HG03108 (cell line): ENCODE data around the gene DMWD.
A peak's percentile ranks its signal among the peaks of the same experiment; 100 is the strongest.

Experiments
- ATAC-seq: cut with Tn5 transposase; IDR thresholded peaks from one replicate; pipeline ENCODE4 v1.9.1; 2021; ENCODE audit warnings: moderate library complexity; ENCODE audit not compliant: unreplicated experiment

The DMWD gene, protein sequence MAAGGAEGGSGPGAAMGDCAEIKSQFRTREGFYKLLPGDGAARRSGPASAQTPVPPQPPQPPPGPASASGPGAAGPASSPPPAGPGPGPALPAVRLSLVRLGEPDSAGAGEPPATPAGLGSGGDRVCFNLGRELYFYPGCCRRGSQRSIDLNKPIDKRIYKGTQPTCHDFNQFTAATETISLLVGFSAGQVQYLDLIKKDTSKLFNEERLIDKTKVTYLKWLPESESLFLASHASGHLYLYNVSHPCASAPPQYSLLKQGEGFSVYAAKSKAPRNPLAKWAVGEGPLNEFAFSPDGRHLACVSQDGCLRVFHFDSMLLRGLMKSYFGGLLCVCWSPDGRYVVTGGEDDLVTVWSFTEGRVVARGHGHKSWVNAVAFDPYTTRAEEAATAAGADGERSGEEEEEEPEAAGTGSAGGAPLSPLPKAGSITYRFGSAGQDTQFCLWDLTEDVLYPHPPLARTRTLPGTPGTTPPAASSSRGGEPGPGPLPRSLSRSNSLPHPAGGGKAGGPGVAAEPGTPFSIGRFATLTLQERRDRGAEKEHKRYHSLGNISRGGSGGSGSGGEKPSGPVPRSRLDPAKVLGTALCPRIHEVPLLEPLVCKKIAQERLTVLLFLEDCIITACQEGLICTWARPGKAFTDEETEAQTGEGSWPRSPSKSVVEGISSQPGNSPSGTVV

DNA sequence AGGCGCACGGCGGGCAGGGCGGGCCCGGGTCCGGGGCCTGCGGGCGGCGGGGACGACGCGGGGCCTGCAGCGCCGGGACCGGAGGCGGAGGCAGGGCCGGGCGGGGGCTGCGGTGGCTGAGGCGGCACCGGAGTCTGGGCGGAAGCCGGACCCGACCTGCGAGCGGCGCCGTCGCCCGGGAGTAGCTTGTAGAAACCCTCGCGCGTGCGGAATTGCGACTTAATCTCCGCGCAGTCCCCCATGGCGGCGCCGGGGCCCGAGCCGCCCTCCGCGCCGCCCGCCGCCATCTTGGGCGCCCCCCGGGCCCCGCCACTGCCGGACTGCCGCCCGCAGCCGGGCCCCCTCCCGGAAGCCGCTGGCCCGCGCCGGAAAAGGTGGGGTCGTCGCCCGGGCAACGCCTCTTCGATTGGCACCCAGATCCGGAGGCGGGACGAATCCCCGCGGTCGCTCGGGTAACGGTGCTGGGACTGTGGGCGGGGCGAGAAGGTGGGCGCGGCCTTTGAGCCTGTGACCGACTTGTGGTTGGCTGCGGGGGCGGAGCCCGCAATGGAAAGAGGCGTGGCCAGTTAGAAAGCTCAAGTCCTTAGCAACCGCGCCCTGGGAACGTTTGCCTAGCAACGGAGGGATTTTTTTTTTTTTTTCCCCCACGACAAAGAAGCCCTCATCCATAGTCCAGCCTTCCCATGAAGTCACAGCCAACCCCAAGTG is at the start of gene DMWD:
TSS of gene DMWD (minus strand) at position 376 of the 708 bp plus-strand sequence. CDS start at position 287, 89 bp downstream.
- ATAC-seq: peak; percentile 93

DNA sequence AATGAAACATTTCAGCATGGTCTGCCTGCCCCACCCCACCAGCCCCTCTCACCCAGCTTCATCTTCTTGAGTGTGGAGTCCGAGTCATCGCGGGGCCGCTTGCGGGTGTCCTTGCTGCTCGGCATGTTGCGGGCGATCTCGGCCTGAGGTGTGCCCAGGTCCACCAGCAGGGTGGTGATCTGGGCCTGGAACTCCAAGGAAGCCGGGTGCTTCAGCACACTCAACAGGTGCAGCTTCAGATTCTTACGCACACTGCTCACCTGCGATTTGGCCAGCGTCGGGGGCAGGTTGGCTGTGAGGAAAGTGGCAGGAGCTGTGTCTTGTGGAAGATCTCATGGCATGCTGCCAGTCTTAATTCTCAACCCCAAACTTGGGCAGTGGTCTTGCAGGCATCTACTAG is 49.6 kb upstream of the DMWD start:
- ATAC-seq: no peak

DNA sequence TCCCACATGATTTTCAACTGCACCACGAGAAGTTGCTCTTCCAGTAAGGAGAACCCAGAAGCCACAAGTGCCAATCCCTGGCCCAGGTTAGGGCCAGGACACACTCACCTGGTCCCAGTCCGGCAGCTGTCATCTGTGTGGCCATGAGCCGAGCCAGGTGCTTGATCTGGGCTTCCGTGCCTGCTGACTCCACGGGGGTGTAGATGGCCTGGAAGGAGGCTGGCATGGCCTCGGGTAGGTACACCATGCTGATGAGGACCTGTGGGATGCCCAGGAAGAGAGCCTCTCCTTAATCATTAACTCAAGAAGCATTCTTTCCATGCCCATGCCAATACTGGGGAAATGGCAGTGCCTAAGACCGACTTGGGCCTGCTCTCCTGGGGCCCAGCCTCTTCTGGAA is 42.3 kb upstream of the DMWD start:
- no peak for ATAC-seq

DNA sequence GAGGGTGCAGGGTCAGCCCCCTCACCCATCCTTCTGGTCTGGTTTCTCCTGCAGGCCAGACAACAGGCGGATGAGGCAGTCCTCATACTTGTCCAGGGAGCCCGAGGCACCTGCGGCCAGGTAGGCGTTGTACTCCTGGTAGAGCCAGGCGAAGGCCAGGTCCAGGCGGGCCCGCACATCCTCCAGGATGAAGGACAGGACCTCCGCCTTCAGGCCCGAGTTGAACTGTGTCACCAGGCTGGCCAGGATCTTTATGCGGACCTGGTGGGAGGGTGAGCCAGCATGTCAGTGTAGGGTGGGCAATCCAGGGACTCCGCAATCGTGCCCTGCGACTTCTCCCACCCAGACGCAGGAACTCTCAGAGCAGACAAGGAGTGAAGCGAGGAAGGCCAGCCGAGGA is 36.3 kb upstream of the DMWD start:
- no peak for ATAC-seq

DNA sequence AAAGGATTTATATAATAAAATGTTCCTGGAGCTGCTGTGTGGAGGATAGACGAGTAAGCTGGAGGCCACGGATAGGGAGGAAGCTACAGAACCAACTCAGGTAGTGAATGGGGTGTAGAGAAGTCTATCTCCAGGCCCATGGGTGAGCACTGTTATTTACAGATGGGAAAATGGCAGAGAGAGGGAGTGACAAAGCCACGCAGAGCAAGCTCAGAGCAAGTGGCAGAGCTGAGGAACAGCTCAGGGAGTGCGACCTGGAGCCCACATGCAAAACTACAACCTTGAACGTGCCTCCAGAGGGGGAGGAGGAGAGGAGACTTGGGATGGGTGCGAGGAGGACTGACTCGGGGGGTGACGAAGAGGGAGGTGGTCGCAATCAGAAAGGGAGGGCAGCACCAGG is 35.9 kb upstream of the DMWD start:
- no peak for ATAC-seq

DNA sequence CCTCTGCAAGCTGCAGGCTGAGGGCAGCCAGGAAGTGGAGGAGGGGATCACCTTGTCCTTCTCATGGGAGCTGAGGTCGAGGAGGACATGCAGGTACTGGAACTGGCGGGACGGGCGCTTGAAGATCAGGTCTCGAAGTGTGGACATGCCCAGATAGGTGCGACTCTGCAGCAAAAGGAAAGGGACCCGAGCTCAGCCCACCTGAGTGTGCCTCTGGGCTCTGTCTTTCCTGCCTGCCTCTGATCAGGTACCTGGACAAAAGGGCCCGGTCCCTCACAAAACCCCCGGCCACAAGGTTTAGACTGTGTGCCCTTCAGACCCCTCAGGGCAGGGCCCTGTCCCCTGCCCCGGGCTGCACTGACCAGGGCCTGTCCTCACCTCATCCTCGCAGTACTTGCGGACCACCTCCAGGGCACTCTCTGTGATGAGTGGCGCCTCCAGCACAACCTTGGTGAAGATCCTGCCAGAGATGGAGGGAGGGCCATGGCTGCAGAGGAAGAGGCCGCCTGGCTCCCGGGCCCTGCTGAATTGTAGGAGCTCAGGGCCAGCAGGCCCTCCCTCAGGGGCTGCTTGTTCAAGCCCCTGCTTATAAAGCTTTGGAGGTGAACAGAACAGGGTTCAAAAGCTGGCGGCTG is 34.9 kb upstream of the DMWD start:
- ATAC-seq: no peak

DNA sequence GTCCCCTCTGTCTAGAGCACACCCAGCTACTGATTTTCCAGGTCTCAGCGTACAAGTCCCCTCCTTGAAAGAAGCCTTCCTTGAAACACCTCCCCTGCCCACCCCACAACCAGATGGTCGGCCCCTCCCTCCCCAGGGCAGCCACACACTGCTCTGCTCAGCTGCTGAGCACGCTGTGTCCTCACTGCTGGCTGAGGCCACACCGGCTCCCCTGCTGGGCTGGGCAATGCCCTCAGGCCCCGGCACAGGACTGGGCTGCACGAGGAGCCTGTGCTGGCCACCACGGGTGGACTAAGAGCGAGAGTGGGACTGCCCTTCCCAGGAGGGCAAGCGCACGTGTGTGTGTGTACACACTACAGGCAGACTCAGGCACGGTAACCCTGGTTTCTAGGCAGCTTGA is 34.3 kb upstream of the DMWD start:
- ATAC-seq: no peak

DNA sequence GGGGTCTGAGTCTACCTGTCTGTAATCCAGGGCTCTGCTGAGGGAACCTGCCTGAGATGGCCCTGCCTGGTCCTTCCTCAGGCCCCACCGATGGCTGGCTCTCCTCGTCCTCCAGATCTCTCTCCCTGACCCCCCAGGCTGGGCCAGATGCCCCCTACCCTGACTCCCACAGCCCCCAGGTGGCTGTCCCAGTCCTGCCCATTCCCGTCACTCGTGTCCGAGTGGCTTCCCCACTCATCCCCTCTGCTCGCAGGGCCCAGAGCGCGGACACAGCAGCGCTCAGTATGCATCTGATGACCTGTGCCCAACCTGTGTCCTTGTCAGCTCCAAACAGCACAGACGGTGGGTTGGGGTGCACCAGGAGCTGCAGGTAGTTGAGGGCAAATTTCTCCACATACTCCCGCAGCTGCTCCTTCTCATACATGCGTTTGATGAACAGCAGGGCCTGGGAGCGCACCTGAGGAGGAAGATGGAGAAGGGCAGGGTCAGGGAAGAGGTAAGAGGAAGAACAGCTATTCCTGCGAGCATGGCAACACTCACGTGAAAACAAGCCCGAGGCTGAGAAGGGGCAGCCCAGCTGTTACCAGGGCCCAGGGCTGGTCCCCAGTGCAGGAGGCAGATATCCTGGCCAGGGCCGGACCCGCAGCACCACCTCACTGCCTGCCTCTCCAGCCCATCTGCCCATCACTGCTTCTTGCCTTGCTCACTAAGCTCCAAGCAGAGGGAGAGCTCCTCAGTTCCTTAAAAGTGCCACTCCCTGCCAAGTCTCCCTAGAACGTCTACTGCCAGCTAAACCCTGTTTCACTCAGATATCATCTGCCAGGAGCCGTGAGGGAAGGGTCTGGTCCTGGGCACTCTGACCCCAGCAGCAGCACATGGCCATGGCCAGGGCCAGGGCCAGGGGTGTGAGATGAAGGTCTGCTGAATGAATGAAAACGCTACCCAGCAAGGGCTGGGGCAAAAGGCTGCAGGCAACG is 33.6 kb upstream of the DMWD start:
- no peak for ATAC-seq

DNA sequence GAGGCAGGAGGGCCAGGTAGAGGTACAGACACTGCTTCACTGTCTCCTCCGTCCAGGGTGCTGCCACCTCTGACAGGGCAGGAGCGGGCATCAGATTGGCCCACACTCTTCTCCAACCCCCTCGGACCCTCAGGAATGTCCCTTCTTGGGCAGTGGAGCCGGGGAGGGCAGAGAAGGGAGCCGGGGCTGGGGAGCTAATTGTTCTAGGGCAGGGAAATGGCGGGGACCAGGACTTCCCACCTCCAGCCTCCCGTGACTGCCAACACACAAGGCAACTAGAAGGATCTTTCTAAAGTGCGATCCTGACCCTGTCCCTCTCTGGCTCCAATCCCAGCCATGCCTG is 32.6 kb upstream of the DMWD start:
- ATAC-seq: no peak

DNA sequence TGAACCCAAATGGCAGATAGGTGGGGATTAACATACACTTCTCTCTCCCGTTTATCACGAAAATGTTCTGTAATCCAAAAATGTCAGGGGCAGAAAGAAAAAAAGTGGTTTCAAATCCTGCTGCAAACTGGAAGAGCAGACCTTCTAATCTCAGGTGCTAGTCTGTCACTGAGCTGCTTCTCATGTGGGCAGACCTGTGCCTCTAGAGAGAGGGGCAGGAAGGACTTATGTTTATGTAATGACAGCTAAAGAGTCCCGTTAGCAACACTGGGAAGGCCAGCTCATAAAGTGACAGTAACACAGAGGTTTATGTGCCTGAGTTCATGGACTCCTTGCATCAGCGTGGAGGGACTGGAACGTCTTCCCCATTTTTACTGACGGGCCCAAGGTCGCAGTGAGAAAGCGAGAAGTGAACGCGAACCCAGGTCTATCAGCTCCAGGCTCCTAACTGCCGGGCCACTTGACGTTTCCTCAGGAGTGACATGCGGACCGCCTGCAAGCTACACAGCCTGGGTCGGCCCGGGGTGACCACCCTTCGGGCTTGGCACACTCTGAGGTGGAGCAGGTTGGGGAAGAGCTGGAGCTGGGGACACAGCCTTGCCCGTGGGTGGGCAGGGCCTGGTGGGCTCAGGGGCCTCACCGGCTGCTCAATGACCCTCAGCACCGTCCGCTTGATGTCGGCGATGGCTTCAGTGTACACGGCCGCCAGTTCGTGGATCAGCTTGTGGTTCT is 32.1 kb upstream of the DMWD start:
- ATAC-seq: no peak

DNA sequence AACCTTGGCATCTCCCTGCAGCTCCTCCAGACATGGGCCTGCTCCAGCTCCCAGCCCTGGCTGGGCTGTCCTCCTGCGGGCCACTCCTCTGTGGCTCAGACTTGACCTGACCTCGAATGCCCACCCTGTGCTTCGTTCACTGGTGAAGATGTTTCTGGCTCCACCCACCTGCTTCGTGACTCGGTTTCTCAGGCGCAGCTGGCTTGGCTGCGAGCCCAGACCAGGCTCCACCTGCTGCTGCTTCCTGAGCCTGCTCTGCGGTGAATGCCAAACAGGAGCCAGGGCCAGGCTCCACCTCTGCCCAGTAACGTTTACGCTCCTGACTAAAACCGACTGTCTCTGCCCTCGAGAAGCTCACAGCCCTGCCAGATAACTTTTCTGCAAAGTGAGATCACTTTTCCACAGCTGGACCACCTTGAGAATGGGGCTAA is 31.4 kb upstream of the DMWD start:
- no peak for ATAC-seq

DNA sequence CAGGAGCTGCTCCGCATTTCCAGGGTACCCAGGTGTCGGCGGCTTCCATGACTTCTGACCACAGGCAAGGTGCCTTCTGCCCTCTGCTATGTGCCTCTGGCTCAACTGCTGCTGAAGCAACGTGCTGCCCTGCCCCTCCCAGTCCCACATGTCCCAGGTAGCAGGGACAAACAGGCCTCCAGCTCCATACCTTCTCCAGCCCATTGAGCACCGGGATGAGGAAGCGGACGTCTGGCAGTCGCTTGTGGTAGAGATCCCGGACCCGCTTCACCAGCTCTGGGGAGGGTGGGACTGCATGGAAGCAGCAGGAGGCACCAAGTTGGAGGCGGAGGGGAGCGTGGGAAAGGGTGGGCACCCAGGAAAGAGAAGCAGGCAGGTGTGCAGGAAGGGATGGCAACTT is 30.5 kb upstream of the DMWD start:
- ATAC-seq: no peak

DNA sequence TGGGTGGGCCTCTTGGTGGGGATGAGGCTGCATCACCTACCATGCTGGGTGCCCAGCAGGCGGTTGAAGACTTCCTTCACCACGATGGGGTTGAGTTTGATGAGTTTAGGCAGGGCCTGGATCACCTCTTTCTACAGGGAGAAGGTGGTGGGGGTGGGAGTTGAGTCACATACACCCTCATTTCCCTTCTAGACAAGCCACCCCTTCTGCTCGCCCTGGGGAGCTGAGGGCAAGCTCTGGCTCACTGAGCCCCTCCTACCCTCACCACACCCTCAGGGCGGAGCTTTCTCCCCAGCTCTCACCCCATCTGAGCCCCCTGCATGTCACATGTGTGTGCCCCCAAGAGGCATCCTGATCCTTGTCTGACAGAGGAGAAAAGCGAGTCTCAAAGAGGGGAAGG is 30.1 kb upstream of the DMWD start:
- no peak for ATAC-seq

DNA sequence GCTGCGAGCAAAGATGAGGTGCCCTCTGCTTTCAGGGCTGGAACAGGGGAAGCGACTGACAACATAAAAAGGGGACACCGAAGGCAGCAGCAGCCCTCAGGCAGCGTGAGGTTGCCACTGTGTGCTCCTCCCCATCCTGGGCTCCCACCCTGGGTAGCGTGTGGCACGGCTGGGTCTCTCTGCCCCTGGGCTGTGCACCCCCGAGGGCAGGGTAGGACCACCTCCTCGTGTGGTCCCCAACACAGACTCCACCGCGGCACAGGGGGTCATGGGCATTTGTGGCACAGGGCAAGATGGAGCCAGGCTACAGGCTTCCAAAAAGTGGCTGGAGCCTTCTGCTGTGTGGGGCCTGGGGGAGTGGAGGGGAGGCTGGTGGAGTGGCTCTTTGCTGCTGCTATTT is 28.9 kb upstream of the DMWD start:
- no peak for ATAC-seq

DNA sequence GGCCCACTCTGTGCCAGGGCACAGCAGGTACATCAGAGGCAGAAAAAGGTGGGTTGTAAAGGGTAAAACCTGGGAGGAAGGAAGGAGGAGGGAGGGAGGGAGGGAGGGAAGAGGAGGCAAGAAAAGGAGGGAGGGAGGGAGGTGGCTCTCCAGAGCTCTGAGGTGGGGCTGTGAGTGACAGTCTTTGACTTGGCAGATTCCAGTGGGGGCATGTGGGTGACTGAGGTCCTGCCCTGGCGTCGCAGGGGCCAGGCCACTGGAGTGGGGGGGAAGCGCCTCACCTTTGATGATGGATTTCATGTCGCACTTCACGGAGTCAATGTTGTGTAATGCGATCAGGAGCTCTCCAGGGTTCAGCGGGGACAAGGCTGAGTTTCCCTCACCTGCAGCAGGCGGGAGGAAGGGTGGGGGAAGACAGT is 28.5 kb upstream of the DMWD start:
- no peak for ATAC-seq

DNA sequence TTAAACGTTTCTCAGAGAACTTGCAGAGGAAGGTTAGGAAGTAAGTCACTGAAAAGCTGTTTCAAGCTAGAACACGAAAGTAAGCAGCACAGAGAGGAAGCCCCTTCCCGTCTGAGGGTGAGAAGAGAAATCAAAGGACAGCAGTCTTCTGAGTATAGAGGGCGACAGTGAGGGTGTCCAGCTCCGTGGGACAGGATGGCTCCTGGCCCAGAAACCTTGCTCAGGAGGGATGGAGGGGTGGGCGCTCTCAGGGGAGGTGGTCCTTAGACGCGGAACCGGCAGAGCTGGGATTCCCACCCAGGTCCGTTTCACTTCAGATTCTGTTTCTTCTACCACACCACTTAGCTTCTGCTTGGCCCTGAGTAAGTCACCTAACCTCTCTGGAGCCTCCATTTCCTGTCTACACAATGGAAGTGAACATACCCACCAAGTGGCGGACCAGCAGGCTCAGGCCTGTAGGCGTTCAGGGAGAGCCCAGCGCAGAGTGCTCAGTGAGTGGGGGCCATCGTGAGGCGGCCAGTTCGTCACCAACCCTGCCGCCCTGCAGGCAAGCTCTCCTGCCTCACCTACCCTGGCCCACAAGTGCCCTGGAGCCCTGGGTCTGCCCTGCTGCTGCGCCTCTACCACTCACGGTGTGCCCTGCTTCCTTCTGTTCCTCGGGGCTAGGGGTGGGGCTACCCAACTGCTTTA is 27.9 kb upstream of the DMWD start:
- no peak for ATAC-seq

DNA sequence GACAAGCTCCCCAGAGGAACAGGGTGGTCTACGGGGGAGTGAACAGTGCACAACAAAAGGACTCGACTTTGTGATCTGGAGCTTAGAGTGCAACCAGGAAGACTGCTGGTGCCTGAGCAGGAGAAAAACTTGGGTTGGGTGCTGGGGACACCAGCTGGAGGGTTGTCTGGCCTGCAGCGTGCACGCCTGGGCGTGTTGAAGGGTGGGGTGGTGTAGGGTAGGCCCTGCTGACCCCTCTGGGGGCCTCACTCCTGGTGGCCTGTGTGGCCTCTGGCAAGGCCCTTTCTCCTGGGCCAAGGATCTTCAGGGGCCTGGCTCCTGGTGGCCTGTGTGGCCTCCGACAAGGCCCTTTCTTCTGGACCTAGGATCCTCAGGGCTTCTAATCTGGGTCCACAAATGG is 27.1 kb upstream of the DMWD start:
- ATAC-seq: no peak

DNA sequence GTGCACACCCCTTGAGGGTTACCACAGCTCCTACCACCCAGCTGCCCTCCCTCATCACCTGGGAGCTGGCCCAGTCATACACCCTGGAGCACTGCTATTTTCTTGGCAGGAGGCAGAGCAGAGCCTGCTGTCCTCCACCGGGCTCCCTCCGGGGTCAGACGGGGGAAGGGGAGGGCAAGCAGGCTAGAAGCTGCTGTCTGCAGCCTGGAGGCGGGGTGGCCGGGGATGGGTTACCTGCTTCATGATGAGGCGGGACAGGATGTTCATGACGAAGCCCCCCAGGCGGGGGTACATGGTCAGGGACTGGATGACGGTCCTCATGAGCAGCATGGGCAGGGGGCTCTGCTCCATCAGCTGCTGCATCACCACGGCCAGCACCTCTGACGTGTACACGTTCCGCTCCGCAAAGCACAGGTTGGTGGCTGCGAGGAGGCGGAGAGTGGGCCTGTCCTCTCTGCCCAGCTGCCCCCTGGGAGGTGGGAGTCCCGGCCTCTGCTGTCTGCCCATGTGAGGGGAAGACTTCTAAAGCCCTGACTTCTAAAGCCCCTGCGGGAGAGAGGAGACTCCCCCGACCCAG is 25.2 kb upstream of the DMWD start:
- ATAC-seq: no peak
